IPS-18a (cell line): ENCODE results near the gene NEURL1.

ENCODE experiments used
- H3K27ac ChIP-seq: one replicate; pipeline ENCODE4 v1.5.1; 2013; ENCODE audit warnings: low read length
- H3K27me3 ChIP-seq: one replicate; pipeline ENCODE4 v1.6.1; 2013; ENCODE audit warnings: mild to moderate bottlenecking, low read length; ENCODE audit not compliant: control insufficient read depth, insufficient read depth
- H3K36me3 ChIP-seq: one replicate; pipeline ENCODE4 v1.6.1; 2013; ENCODE audit warnings: low read depth, low read length; ENCODE audit not compliant: control insufficient read depth
- H3K4me1 ChIP-seq: one replicate; pipeline ENCODE4 v1.6.1; 2013; ENCODE audit warnings: low read depth, low read length; ENCODE audit not compliant: control insufficient read depth
- H3K4me3 ChIP-seq: one replicate; pipeline ENCODE4 v1.5.1; 2013; ENCODE audit warnings: low read length
- H3K9ac ChIP-seq: one replicate; pipeline ENCODE4 v1.6.1; 2013; ENCODE audit warnings: mild to moderate bottlenecking, low read length, moderate library complexity
- H3K9me3 ChIP-seq: one replicate; pipeline ENCODE4 v1.6.1; 2013; ENCODE audit warnings: low read depth, low read length; ENCODE audit not compliant: control insufficient read depth

Gene NEURL1

GRCh38 chr10:103553743-103554487 lies 60.4 kb downstream of the NEURL1 start:
- Histone ChIP-seq H3K9ac (no peak overlapping the region), H3K36me3 (no peaks in the 10 kb centered on the region), H3K4me1 (no peaks in the 10 kb centered on the region), H3K27me3 (peaks cover 23% of the 10 kb centered on the region), H3K4me3 (no peak overlapping the region), H3K27ac (no peak overlapping the region), H3K9me3 (no peaks in the 10 kb centered on the region)

GRCh38 chr10:103554488-103555324 lies 61.2 kb downstream of the NEURL1 start:
- no peaks in the 10 kb centered on the region for H3K36me3 ChIP-seq
- H3K9me3 ChIP-seq = no peaks in the 10 kb centered on the region
- peaks cover 23% of the 10 kb centered on the region for H3K27me3 ChIP-seq
- H3K4me3 ChIP-seq = peak overlapping the region; percentile 45
- H3K9ac ChIP-seq = no peak overlapping the region
- no peaks in the 10 kb centered on the region for H3K4me1 ChIP-seq
- H3K27ac ChIP-seq = no peak overlapping the region

- H3K27ac ChIP-seq = no peak overlapping the region
- H3K9ac ChIP-seq = no peak overlapping the region
- peaks cover 23% of the 10 kb centered on the region for H3K27me3 ChIP-seq
- H3K4me3 ChIP-seq = peak overlapping the region; percentile 45
- no peaks in the 10 kb centered on the region for H3K36me3 ChIP-seq
- no peaks in the 10 kb centered on the region for H3K9me3 ChIP-seq
- no peaks in the 10 kb centered on the region for H3K4me1 ChIP-seq
Observed at GRCh38 chr10:103555325-103555649, 61.8 kb downstream of the NEURL1 start.

GRCh38 chr10:103555712-103556111 lies 62.2 kb downstream of the NEURL1 start:
- H3K4me3 ChIP-seq = peak overlapping the region; percentile 45
- H3K27ac ChIP-seq = no peak overlapping the region
- H3K36me3 ChIP-seq = no peaks in the 10 kb centered on the region
- no peaks in the 10 kb centered on the region for H3K4me1 ChIP-seq
- H3K27me3 ChIP-seq = peaks cover 23% of the 10 kb centered on the region
- H3K9me3 ChIP-seq = no peaks in the 10 kb centered on the region
- no peak overlapping the region for H3K9ac ChIP-seq

GRCh38 chr10:103556383-103557007 lies 63.0 kb downstream of the NEURL1 start:
- H3K4me3 ChIP-seq = no peak overlapping the region
- no peak overlapping the region for H3K27ac ChIP-seq
- H3K4me1 ChIP-seq = no peaks in the 10 kb centered on the region
- H3K27me3 ChIP-seq = peaks cover 23% of the 10 kb centered on the region
- no peaks in the 10 kb centered on the region for H3K9me3 ChIP-seq
- H3K36me3 ChIP-seq = no peaks in the 10 kb centered on the region
- H3K9ac ChIP-seq = no peak overlapping the region

GRCh38 chr10:103557455-103557854 lies 64.0 kb downstream of the NEURL1 start:
- no peaks in the 10 kb centered on the region for H3K9me3 ChIP-seq
- H3K36me3 ChIP-seq = no peaks in the 10 kb centered on the region
- H3K27me3 ChIP-seq = peaks cover 23% of the 10 kb centered on the region
- no peak overlapping the region for H3K9ac ChIP-seq
- no peaks in the 10 kb centered on the region for H3K4me1 ChIP-seq
- H3K27ac ChIP-seq = no peak overlapping the region
- H3K4me3 ChIP-seq = no peak overlapping the region

- no peaks in the 10 kb centered on the region for H3K9me3 ChIP-seq
- H3K27ac ChIP-seq = no peak overlapping the region
- no peaks in the 10 kb centered on the region for H3K36me3 ChIP-seq
- H3K9ac ChIP-seq = no peak overlapping the region
- peaks cover 22% of the 10 kb centered on the region for H3K27me3 ChIP-seq
- H3K4me1 ChIP-seq = no peaks in the 10 kb centered on the region
- H3K4me3 ChIP-seq = no peak overlapping the region
Observed at GRCh38 chr10:103558911-103559310, 65.4 kb downstream of the NEURL1 start.

- no peaks in the 10 kb centered on the region for H3K4me1 ChIP-seq
- no peaks in the 10 kb centered on the region for H3K36me3 ChIP-seq
- peaks cover 13% of the 10 kb centered on the region for H3K27me3 ChIP-seq
- no peak overlapping the region for H3K4me3 ChIP-seq
- no peaks in the 10 kb centered on the region for H3K9me3 ChIP-seq
- H3K27ac ChIP-seq = no peak overlapping the region
- H3K9ac ChIP-seq = no peak overlapping the region
Observed at GRCh38 chr10:103559776-103560175, 66.3 kb downstream of the NEURL1 start.

GRCh38 chr10:103560886-103561285 lies 67.4 kb downstream of the NEURL1 start:
- no peaks in the 10 kb centered on the region for H3K9me3 ChIP-seq
- H3K27me3 ChIP-seq = peaks cover 8% of the 10 kb centered on the region
- H3K36me3 ChIP-seq = no peaks in the 10 kb centered on the region
- H3K4me1 ChIP-seq = no peaks in the 10 kb centered on the region
- H3K27ac ChIP-seq = no peak overlapping the region
- H3K4me3 ChIP-seq = no peak overlapping the region
- H3K9ac ChIP-seq = no peak overlapping the region

- no peaks in the 10 kb centered on the region for H3K27me3 ChIP-seq
- H3K4me1 ChIP-seq = no peaks in the 10 kb centered on the region
- no peak overlapping the region for H3K27ac ChIP-seq
- H3K9me3 ChIP-seq = no peaks in the 10 kb centered on the region
- H3K36me3 ChIP-seq = no peaks in the 10 kb centered on the region
- no peak overlapping the region for H3K4me3 ChIP-seq
- no peak overlapping the region for H3K9ac ChIP-seq
Observed at GRCh38 chr10:103562383-103562782, 68.9 kb downstream of the NEURL1 start.

GRCh38 chr10:103563231-103564115 lies 70.0 kb downstream of the NEURL1 start:
- Histone ChIP-seq H3K4me1 (no peaks in the 10 kb centered on the region), H3K27me3 (no peaks in the 10 kb centered on the region), H3K36me3 (no peaks in the 10 kb centered on the region), H3K27ac (no peak overlapping the region), H3K9me3 (no peaks in the 10 kb centered on the region), H3K4me3 (no peak overlapping the region), H3K9ac (no peak overlapping the region)
